Spinal cord (tissue), 10 donors: ENCODE data around the gene PRDM16. TPM values are rescaled to one million over a fixed set of nuclear protein-coding genes. Genes with fewer than 3 reads are reported as not detected.

Experiments
- DNase-seq, 6 donors: peaks; one replicate each; pipeline versions ENCODE4 v3.0.0 to v3.0.0-alpha.2; 2013 to 2015; ENCODE audit warnings: low spot score in 6 of 6, low read depth in 4 of 6
- H3K27ac ChIP-seq: one replicate; pipeline ENCODE4 v1.5.1; 2013; ENCODE audit warnings: low read depth, low read length, control low read depth
- H3K27me3 ChIP-seq: one replicate; pipeline ENCODE4 v1.6.1; 2013; ENCODE audit warnings: low read length; ENCODE audit not compliant: control insufficient read depth, insufficient read depth
- H3K36me3 ChIP-seq: one replicate; pipeline ENCODE4 v1.6.1; 2013; ENCODE audit warnings: low read length; ENCODE audit not compliant: control insufficient read depth, insufficient read depth
- H3K4me1 ChIP-seq: one replicate; pipeline ENCODE4 v1.6.1; 2013; ENCODE audit warnings: low read length; ENCODE audit not compliant: control insufficient read depth, insufficient read depth
- H3K4me3 ChIP-seq: one replicate; pipeline ENCODE4 v1.5.1; 2013; ENCODE audit warnings: low read depth, low read length, control low read depth
- H3K9me3 ChIP-seq: one replicate; pipeline ENCODE4 v1.6.1; 2013; ENCODE audit warnings: low read length; ENCODE audit not compliant: control insufficient read depth, insufficient read depth
- WGBS: methylation state at CpG from one replicate; pipeline ENCODE4 v1.1.5; 2013; ENCODE audit warnings: missing lambda C conversion rate; ENCODE audit not compliant: insufficient coverage; 5-methylcytosine and 5-hydroxymethylcytosine counted together
- polyA plus RNA-seq, 2 donors: library from polyadenylated mRNA; unstranded; fragments of 120-200 nt; gene quantifications; one replicate each; pipeline ENCODE4 v1.2.1, GENCODE V29; 2013; ENCODE audit not compliant: insufficient read length in 2 of 2
- total RNA-seq, 2 donors: library from RNA; depleted of rRNA in 1 of 2; stranded (reverse); fragments of 120-200 nt in 1 of 2; fragments of >200 nt in 1 of 2; gene quantifications; one replicate each; pipeline versions ENCODE4 v1.2.3 to v1.2.4, GENCODE V29; 2013 to 2014
- donor health status: healthy.

The PRDM16 gene
- total and polyA plus RNA-seq, 4 donors = 6.1 to 8.3 (median 7.3) TPM

GRCh38 chr1:3053366-3053980 lies 15.5 kb upstream of the PRDM16 start:
- no peaks in the 10 kb centered on the region for H3K36me3 ChIP-seq
- no peaks in the 10 kb centered on the region for H3K4me1 ChIP-seq
- no peaks in the 10 kb centered on the region for H3K9me3 ChIP-seq
- no peak overlapping the region for H3K4me3 ChIP-seq
- H3K27me3 ChIP-seq = peaks cover 2% of the 10 kb centered on the region
- 95% methylated on average over 8 of the region's 9 CpGs for WGBS
- no peak overlapping the region for H3K27ac ChIP-seq
- no peak for DNase-seq

GRCh38 chr1:3053986-3054385 lies 15.0 kb upstream of the PRDM16 start:
- Histone ChIP-seq H3K27ac (no peak overlapping the region), H3K4me1 (no peaks in the 10 kb centered on the region), H3K36me3 (no peaks in the 10 kb centered on the region), H3K27me3 (peaks cover 2% of the 10 kb centered on the region), H3K9me3 (no peaks in the 10 kb centered on the region), H3K4me3 (no peak overlapping the region)
- 83% methylated on average over 5 of the region's 6 CpGs for WGBS
- no peak for DNase-seq

- DNase-seq = no peak
- Histone ChIP-seq H3K4me3 (no peak overlapping the region), H3K4me1 (no peaks in the 10 kb centered on the region), H3K9me3 (no peaks in the 10 kb centered on the region), H3K27me3 (peaks cover 2% of the 10 kb centered on the region), H3K27ac (no peak overlapping the region), H3K36me3 (no peaks in the 10 kb centered on the region)
- WGBS = 95% methylated on average over 12 of the region's 12 CpGs
Observed at GRCh38 chr1:3054474-3054873, 14.5 kb upstream of the PRDM16 start.

- no peaks in the 10 kb centered on the region for H3K4me1 ChIP-seq
- H3K9me3 ChIP-seq = no peaks in the 10 kb centered on the region
- H3K27me3 ChIP-seq = peaks cover 2% of the 10 kb centered on the region
- no peak overlapping the region for H3K27ac ChIP-seq
- DNase-seq = no peak
- WGBS = 17% methylated on average over 1 of the region's 9 CpGs
- H3K36me3 ChIP-seq = no peaks in the 10 kb centered on the region
- no peak overlapping the region for H3K4me3 ChIP-seq
Observed at GRCh38 chr1:3055051-3055450, 14.0 kb upstream of the PRDM16 start.

GRCh38 chr1:3056641-3057040 lies 12.4 kb upstream of the PRDM16 start:
- Histone ChIP-seq H3K27ac (no peak overlapping the region), H3K4me1 (peaks cover 4% of the 10 kb centered on the region), H3K27me3 (peaks cover 8% of the 10 kb centered on the region), H3K4me3 (no peak overlapping the region), H3K36me3 (no peaks in the 10 kb centered on the region), H3K9me3 (no peaks in the 10 kb centered on the region)
- DNase-seq = no peak
- no CpG with 5 or more reads among the region's 5 CpGs for WGBS

- no peaks in the 10 kb centered on the region for H3K9me3 ChIP-seq
- H3K4me3 ChIP-seq = no peak overlapping the region
- WGBS = 85% methylated on average over 9 of the region's 10 CpGs
- peaks cover 23% of the 10 kb centered on the region for H3K27me3 ChIP-seq
- H3K36me3 ChIP-seq = no peaks in the 10 kb centered on the region
- peaks cover 14% of the 10 kb centered on the region for H3K4me1 ChIP-seq
- H3K27ac ChIP-seq = no peak overlapping the region
- no peak for DNase-seq
Observed at GRCh38 chr1:3058263-3059030, 10.6 kb upstream of the PRDM16 start.

- no peak for DNase-seq
- Histone ChIP-seq H3K27me3 (peaks cover 40% of the 10 kb centered on the region), H3K4me1 (peaks cover 29% of the 10 kb centered on the region), H3K9me3 (no peaks in the 10 kb centered on the region), H3K36me3 (no peaks in the 10 kb centered on the region), H3K4me3 (no peak overlapping the region), H3K27ac (no peak overlapping the region)
- WGBS = 78% methylated on average over 9 of the region's 9 CpGs
Observed at GRCh38 chr1:3060127-3060526, 8.9 kb upstream of the PRDM16 start.

- H3K9me3 ChIP-seq = no peaks in the 10 kb centered on the region
- no peak overlapping the region for H3K4me3 ChIP-seq
- H3K27me3 ChIP-seq = peaks cover 47% of the 10 kb centered on the region
- no peak for DNase-seq
- peaks cover 3% of the 10 kb centered on the region for H3K36me3 ChIP-seq
- peaks cover 34% of the 10 kb centered on the region for H3K4me1 ChIP-seq
- no peak overlapping the region for H3K27ac ChIP-seq
- 78% methylated on average over 12 of the region's 15 CpGs for WGBS
Observed at GRCh38 chr1:3060601-3061551, 8.1 kb upstream of the PRDM16 start.

- H3K27ac ChIP-seq = no peak overlapping the region
- DNase-seq = no peak
- H3K36me3 ChIP-seq = peaks cover 4% of the 10 kb centered on the region
- H3K9me3 ChIP-seq = no peaks in the 10 kb centered on the region
- H3K4me3 ChIP-seq = no peak overlapping the region
- H3K4me1 ChIP-seq = peaks cover 40% of the 10 kb centered on the region
- WGBS = 61% methylated on average over 3 of the region's 5 CpGs
- peaks cover 54% of the 10 kb centered on the region for H3K27me3 ChIP-seq
Observed at GRCh38 chr1:3061566-3061965, 7.4 kb upstream of the PRDM16 start.
